Peyer's patch (tissue), 4 donors: Measurements from ENCODE around the gene PLCXD3.

Experiments
- POLR2A ChIP-seq, 2 donors: fragments of 450-650 bp; IDR thresholded peaks; one replicate each; pipeline ENCODE4 v1.5.1; 2017; ENCODE audit warnings: antibody characterized with exemption in 2 of 2, mild to moderate bottlenecking in 2 of 2, moderate library complexity in 2 of 2
- TF ChIP-seq, protein P1 (sequence below), 6 experiments: fragments of 450-650 bp in 4 of 6; fragments of 200-600 bp in 2 of 6; sonication (generic) in 1 of 6; IDR thresholded peaks; one replicate each; pipeline ENCODE4 v1.5.1; 2017 to 2019; ENCODE audit warnings: antibody characterized with exemption in 6 of 6, mild to moderate bottlenecking in 3 of 6, moderate library complexity in 1 of 6

DNA sequence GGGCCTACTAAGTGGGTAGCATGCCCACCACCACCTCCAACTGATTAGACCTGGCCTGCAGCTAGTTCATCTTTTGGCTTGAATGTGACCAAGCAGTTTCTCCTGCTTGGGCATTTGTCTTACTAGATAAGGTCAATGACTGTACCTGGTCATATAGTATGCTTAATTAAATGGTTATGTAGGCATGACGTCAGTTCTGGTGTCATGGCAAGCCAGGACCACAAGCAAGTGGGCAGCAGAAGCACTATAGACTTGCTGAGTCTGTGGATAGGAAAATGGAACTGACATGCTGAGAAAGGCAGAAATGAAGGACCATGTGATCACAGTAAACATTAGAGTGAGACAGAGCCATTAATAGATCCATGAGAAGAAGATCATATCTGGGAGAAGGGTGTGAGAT is 241.5 kb downstream of the PLCXD3 start:
- TF ChIP-seq, protein P1, sequence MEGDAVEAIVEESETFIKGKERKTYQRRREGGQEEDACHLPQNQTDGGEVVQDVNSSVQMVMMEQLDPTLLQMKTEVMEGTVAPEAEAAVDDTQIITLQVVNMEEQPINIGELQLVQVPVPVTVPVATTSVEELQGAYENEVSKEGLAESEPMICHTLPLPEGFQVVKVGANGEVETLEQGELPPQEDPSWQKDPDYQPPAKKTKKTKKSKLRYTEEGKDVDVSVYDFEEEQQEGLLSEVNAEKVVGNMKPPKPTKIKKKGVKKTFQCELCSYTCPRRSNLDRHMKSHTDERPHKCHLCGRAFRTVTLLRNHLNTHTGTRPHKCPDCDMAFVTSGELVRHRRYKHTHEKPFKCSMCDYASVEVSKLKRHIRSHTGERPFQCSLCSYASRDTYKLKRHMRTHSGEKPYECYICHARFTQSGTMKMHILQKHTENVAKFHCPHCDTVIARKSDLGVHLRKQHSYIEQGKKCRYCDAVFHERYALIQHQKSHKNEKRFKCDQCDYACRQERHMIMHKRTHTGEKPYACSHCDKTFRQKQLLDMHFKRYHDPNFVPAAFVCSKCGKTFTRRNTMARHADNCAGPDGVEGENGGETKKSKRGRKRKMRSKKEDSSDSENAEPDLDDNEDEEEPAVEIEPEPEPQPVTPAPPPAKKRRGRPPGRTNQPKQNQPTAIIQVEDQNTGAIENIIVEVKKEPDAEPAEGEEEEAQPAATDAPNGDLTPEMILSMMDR (IDR thresholded peaks at IDR 0.05), result no peak
- no peak for TF ChIP-seq POLR2A (IDR thresholded peaks at IDR 0.05)
